Lower lobe of right lung (tissue), 2 donors: ENCODE data around the gene PIEZO2. TPM values are rescaled to one million over a fixed set of nuclear protein-coding genes. Genes with fewer than 3 reads are reported as not detected.

Experiments
- ATAC-seq, 2 donors: fragments of 200-7000 bp; cut with Tn5 transposase; one replicate each; pipeline ENCODE4 v1.9.1; 2020 to 2022; ENCODE audit warnings: mild to moderate bottlenecking in 2 of 2, moderate library complexity in 2 of 2
- DNase-seq: peaks from one replicate; pipeline ENCODE4 v3.0.0-alpha.2; 2020
- H3K27ac ChIP-seq: fragments of 200-600 bp; one replicate; pipeline ENCODE4 v1.8.0; 2022
- H3K27me3 ChIP-seq: fragments of 200-600 bp; one replicate; pipeline ENCODE4 v1.8.0; 2022; ENCODE audit warnings: low read depth
- H3K36me3 ChIP-seq: fragments of 200-600 bp; one replicate; pipeline ENCODE4 v1.8.0; 2022; ENCODE audit warnings: mild to moderate bottlenecking
- H3K4me1 ChIP-seq: fragments of 200-600 bp; one replicate; pipeline ENCODE4 v1.8.0; 2022
- H3K4me3 ChIP-seq: fragments of 200-600 bp; one replicate; pipeline ENCODE4 v1.8.0; 2022; ENCODE audit warnings: mild to moderate bottlenecking
- H3K9me3 ChIP-seq: fragments of 200-600 bp; one replicate; pipeline ENCODE4 v1.8.0; 2022
- CTCF ChIP-seq: fragments of 200-600 bp; IDR thresholded peaks from one replicate; pipeline ENCODE4 v1.8.0; 2022; ENCODE audit warnings: antibody characterized with exemption, mild to moderate bottlenecking
- intact Hi-C: fragments of 100-400 bp; cut with DNase I; formaldehyde crosslinking; loops from one replicate; pipeline ENCODE4 v1.11.0; 2022
- total RNA-seq: library from RNA; stranded (reverse); fragmentation: NEBNext Ultra II Directional; extraction: Animal tissue kit (Norgen Biotek cat#: 25700); gene quantifications from one replicate; pipeline ENCODE4 v1.2.1, GENCODE V29; 2021
- donor health status: DM: no; HTN: yes; CAD: no; lungs with severe emphysema.

The PIEZO2 gene
- total RNA-seq, 1 donor from 2014 or later = 11.1 TPM

GRCh38 chr18:11043694-11044093, 105.7 kb downstream of the PIEZO2 start:
- H3K9me3 ChIP-seq = no peaks in the 10 kb centered on the region
- H3K4me3 ChIP-seq = no peak overlapping the region
- no peak overlapping the region for H3K27ac ChIP-seq
- TF ChIP-seq CTCF = no peak
- DNase-seq (no peak), ATAC-seq (no peak)
- H3K4me1 ChIP-seq = no peaks in the 10 kb centered on the region
- no peaks in the 10 kb centered on the region for H3K27me3 ChIP-seq
- no peaks in the 10 kb centered on the region for H3K36me3 ChIP-seq
- intact Hi-C loops = no loop called here

- Histone ChIP-seq H3K4me3 (no peak overlapping the region), H3K9me3 (no peaks in the 10 kb centered on the region), H3K27ac (no peak overlapping the region), H3K27me3 (no peaks in the 10 kb centered on the region), H3K4me1 (no peaks in the 10 kb centered on the region), H3K36me3 (no peaks in the 10 kb centered on the region)
- intact Hi-C loops = no loop called here
- ATAC-seq = peak; percentile 68 to 85
- no peak for TF ChIP-seq CTCF
- no peak for DNase-seq
Observed at GRCh38 chr18:11042247-11042646, 107.1 kb downstream of the PIEZO2 start.

GRCh38 chr18:11040823-11041656, 108.3 kb downstream of the PIEZO2 start:
- peak; percentile 76 for TF ChIP-seq CTCF
- no peaks in the 10 kb centered on the region for H3K36me3 ChIP-seq
- no peaks in the 10 kb centered on the region for H3K27me3 ChIP-seq
- no peaks in the 10 kb centered on the region for H3K4me1 ChIP-seq
- ATAC-seq (peak; percentile 51 to 57), DNase-seq (no peak)
- intact Hi-C loops = no loop called here
- H3K4me3 ChIP-seq = no peak overlapping the region
- no peaks in the 10 kb centered on the region for H3K9me3 ChIP-seq
- no peak overlapping the region for H3K27ac ChIP-seq

- TF ChIP-seq CTCF = no peak
- intact Hi-C loops = no loop called here
- Histone ChIP-seq H3K4me1 (peaks cover 3% of the 10 kb centered on the region), H3K4me3 (no peak overlapping the region), H3K9me3 (no peaks in the 10 kb centered on the region), H3K27me3 (no peaks in the 10 kb centered on the region), H3K36me3 (no peaks in the 10 kb centered on the region), H3K27ac (no peak overlapping the region)
- ATAC-seq = no peak
- DNase-seq = no peak
Observed at GRCh38 chr18:11040359-11040758, 109.0 kb downstream of the PIEZO2 start.

- TF ChIP-seq CTCF = no peak
- no peaks in the 10 kb centered on the region for H3K27me3 ChIP-seq
Observed at GRCh38 chr18:11037533-11038240, 111.7 kb downstream of the PIEZO2 start.

More at GRCh38 chr18:11037533-11038240, 111.7 kb downstream of the PIEZO2 start:
- no peaks in the 10 kb centered on the region for H3K36me3 ChIP-seq
- H3K4me1 ChIP-seq = peaks cover 3% of the 10 kb centered on the region
- intact Hi-C loops = no loop called here
- no peaks in the 10 kb centered on the region for H3K9me3 ChIP-seq
- no peak overlapping the region for H3K27ac ChIP-seq
- no peak overlapping the region for H3K4me3 ChIP-seq
- DNase-seq = no peak
- ATAC-seq = no peak
